Measurements from ENCODE around the gene CABYR.
A peak's percentile ranks its signal among the peaks of the same experiment; 100 is the strongest.

The CABYR gene, protein sequence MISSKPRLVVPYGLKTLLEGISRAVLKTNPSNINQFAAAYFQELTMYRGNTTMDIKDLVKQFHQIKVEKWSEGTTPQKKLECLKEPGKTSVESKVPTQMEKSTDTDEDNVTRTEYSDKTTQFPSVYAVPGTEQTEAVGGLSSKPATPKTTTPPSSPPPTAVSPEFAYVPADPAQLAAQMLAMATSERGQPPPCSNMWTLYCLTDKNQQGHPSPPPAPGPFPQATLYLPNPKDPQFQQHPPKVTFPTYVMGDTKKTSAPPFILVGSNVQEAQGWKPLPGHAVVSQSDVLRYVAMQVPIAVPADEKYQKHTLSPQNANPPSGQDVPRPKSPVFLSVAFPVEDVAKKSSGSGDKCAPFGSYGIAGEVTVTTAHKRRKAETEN

DNA sequence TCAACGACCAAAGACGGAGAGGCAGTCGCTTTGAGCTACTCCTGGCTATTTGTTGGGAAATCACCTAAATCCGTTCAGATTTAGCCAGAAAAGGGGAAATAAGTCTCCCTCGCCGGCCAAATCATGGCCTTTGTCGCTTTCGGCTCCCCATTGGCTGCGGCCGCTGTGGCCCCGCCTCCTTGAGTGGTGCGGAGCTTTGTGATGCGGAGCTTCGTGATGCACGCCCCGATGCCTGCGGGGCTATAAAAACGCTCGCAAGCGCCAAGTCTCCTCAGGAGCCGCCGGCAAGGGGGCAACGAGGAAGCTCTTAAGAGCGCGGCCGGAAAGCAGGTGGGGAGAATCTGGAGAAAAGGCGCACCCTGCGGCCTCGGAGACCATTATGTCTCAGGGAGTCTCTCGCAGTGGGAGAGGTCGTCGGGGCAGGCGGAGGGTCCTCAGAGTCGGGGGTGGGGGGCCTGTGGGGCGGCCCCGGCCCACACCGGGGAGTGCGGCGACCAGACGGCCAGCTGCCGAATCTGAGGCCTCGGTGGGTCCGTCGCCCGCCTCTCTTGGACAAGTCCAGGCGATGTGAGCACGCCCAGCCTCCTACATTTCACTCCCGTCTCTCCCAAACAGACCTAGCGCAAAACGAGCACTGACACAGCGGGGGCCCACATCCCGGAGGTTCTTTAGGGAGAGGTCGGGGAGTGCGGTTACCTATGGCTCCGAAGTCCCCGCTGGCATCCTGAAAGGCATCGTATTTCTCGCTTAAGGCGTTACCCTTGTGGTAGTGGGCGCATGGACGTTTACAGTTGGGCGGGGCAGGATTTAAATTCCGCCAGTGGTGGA is at the start of gene CABYR:
CABYR (plus strand) TSS at position 274 of the 828 bp plus-strand sequence. CDS start 4,053 bp downstream, outside the sequence.
- no peaks in the 10 kb centered on the region for H3K36me3 ChIP-seq (ENCODE audit: control insufficient read depth, insufficient read depth, low read length)
- peak within 1 kb of the TSS; percentile 73 for H3K4me2 ChIP-seq (ENCODE audit: low read length)
- H3K9me3 ChIP-seq (ENCODE audit: control insufficient read depth, low read length): no peaks in the 10 kb centered on the region
- no peak within 1 kb of the TSS for H3K27ac ChIP-seq
- no peaks in the 10 kb centered on the region for H3K79me2 ChIP-seq
- peak within 1 kb of the TSS; percentile 90 for H2AFZ ChIP-seq
- H3K27me3 ChIP-seq (ENCODE audit: control insufficient read depth, insufficient read depth, low read length): no peaks in the 10 kb centered on the region
- no peak within 1 kb of the TSS for H3K9ac ChIP-seq
- no peaks in the 10 kb centered on the region for H3K4me1 ChIP-seq
- H3K4me3 ChIP-seq (ENCODE audit: low read depth, low read length): peak within 1 kb of the TSS; percentile 42
- TF ChIP-seq, protein P1, sequence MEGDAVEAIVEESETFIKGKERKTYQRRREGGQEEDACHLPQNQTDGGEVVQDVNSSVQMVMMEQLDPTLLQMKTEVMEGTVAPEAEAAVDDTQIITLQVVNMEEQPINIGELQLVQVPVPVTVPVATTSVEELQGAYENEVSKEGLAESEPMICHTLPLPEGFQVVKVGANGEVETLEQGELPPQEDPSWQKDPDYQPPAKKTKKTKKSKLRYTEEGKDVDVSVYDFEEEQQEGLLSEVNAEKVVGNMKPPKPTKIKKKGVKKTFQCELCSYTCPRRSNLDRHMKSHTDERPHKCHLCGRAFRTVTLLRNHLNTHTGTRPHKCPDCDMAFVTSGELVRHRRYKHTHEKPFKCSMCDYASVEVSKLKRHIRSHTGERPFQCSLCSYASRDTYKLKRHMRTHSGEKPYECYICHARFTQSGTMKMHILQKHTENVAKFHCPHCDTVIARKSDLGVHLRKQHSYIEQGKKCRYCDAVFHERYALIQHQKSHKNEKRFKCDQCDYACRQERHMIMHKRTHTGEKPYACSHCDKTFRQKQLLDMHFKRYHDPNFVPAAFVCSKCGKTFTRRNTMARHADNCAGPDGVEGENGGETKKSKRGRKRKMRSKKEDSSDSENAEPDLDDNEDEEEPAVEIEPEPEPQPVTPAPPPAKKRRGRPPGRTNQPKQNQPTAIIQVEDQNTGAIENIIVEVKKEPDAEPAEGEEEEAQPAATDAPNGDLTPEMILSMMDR (IDR thresholded peaks at IDR 0.05): no peak

GRCh38 chr18:24089076-24089475 is 49.8 kb upstream of the CABYR start:
- H3K27me3 ChIP-seq (ENCODE audit: control insufficient read depth, insufficient read depth, low read length): no peaks in the 10 kb centered on the region
- no peaks in the 10 kb centered on the region for H3K9me3 ChIP-seq (ENCODE audit: control insufficient read depth, low read length)
- no peak overlapping the region for H3K4me2 ChIP-seq (ENCODE audit: low read length)
- no peaks in the 10 kb centered on the region for H3K4me1 ChIP-seq
- H2AFZ ChIP-seq: no peak overlapping the region
- H3K36me3 ChIP-seq (ENCODE audit: control insufficient read depth, insufficient read depth, low read length): no peaks in the 10 kb centered on the region
- H3K9ac ChIP-seq: no peak overlapping the region
- TF ChIP-seq, protein P1 (IDR thresholded peaks at IDR 0.05): no peak
- H3K79me2 ChIP-seq: no peaks in the 10 kb centered on the region
- H3K4me3 ChIP-seq (ENCODE audit: low read depth, low read length): no peak overlapping the region
- H3K27ac ChIP-seq: no peak overlapping the region

DNA sequence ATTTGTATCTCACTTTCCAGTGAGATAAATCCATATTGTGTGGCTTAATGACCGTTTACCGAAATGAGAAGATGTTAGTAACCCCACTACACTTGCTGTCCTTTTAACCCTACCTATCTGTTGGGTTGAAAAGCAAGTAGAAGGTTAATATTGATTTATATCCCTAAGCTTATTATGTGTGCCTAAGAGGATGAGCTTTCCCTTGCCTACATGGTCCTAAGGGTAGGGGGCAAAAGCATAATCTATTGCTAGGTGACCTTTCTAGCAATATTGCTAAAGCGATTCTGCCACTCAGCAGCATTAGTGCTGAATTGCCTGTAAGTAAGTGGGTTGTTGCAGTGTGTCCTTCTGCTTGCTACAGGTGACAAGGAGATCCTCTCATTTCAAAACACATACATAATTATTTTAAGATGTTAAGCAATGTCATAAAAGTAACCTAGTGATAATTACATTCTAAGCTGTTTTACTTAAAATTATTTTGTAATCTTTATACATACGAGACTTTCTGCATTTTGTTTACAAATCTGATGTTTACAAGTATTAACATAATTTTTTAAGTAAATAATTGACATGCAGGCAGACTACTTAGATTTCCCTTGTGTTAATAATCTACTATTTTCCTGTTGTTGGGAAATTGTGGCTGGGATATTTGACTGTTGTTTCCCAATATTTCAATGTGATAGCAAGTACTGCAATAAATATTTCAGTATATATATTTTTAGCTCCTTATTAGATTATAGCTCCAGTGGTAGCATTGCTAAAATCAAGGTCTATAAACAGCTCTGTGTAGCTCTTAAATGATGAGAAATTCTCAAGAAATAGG is 49.1 kb upstream of the CABYR start:
- TF ChIP-seq, protein P1 (IDR thresholded peaks at IDR 0.05): no peak
- no peak overlapping the region for H3K4me3 ChIP-seq (ENCODE audit: low read depth, low read length)
- no peaks in the 10 kb centered on the region for H3K36me3 ChIP-seq (ENCODE audit: control insufficient read depth, insufficient read depth, low read length)
- no peak overlapping the region for H3K27ac ChIP-seq
- no peak overlapping the region for H3K9ac ChIP-seq
- H3K4me2 ChIP-seq (ENCODE audit: low read length): no peak overlapping the region
- no peak overlapping the region for H2AFZ ChIP-seq
- no peaks in the 10 kb centered on the region for H3K27me3 ChIP-seq (ENCODE audit: control insufficient read depth, insufficient read depth, low read length)
- H3K4me1 ChIP-seq: no peaks in the 10 kb centered on the region
- no peaks in the 10 kb centered on the region for H3K9me3 ChIP-seq (ENCODE audit: control insufficient read depth, low read length)
- no peaks in the 10 kb centered on the region for H3K79me2 ChIP-seq

DNA sequence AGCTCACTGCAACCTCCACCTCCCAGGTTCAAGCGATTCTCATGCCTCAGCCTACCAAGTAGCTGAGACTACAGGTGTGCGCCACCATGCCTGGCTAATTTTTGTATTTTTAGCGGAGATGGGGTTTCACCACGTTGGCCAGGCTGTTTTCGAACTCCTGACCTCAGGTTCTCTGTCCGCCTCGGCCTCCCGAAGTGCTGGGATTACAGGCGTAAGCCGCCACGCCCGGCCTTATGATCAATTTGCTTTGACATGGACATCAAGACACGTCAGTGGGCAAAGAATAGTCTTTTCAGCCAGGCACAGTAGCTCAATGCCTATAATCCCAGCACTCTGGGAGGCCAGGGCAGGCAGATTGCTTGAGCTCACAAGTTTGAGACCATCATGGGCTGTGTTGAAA is 48.0 kb upstream of the CABYR start:
- no peak overlapping the region for H2AFZ ChIP-seq
- H3K79me2 ChIP-seq: no peaks in the 10 kb centered on the region
- TF ChIP-seq, protein P1 (IDR thresholded peaks at IDR 0.05): no peak
- no peak overlapping the region for H3K4me3 ChIP-seq (ENCODE audit: low read depth, low read length)
- no peaks in the 10 kb centered on the region for H3K27me3 ChIP-seq (ENCODE audit: control insufficient read depth, insufficient read depth, low read length)
- no peak overlapping the region for H3K27ac ChIP-seq
- H3K36me3 ChIP-seq (ENCODE audit: control insufficient read depth, insufficient read depth, low read length): no peaks in the 10 kb centered on the region
- no peaks in the 10 kb centered on the region for H3K9me3 ChIP-seq (ENCODE audit: control insufficient read depth, low read length)
- H3K9ac ChIP-seq: no peak overlapping the region
- H3K4me2 ChIP-seq (ENCODE audit: low read length): no peak overlapping the region
- no peaks in the 10 kb centered on the region for H3K4me1 ChIP-seq

All from parathyroid adenoma (tissue), 2 donors.